WTC11 (cell line): ENCODE data around the gene DCP1A. TPM values are rescaled to one million over a fixed set of nuclear protein-coding genes. Genes with fewer than 3 reads are reported as not detected.

Source experiments
- ATAC-seq: fragments of 200-7000 bp; cut with Tn5 transposase; 2 replicates; pipeline ENCODE4 v1.10.0; 2021; ENCODE audit warnings: mild to moderate bottlenecking, moderate library complexity
- CTCF ChIA-PET: fragments of 300-600 bp; sonication (Branson Sonifier 250); formaldehyde crosslinking; loops from one replicate; lab custom pipeline; 2021; ENCODE audit warnings: antibody characterized with exemption; lab: Charles Lee
- POLR2A ChIA-PET: fragments of 350-600 bp; sonication (Branson Sonifier 250); formaldehyde crosslinking; loops from one replicate; lab custom pipeline; 2021; ENCODE audit warnings: antibody characterized with exemption; lab: Charles Lee
- DNase-seq: peaks from one replicate; pipeline ENCODE4 v3.0.0; 2021; ENCODE audit warnings: low spot score
- H3K27ac Mint-ChIP-seq: 2 replicates; pipeline ENCODE4 v1.8.0; 2021; ENCODE audit warnings: mixed read lengths
- H3K27me3 Mint-ChIP-seq: 2 replicates; pipeline ENCODE4 v1.8.0; 2021; ENCODE audit warnings: low read depth, mild to moderate bottlenecking, moderate library complexity, mixed read lengths
- H3K36me3 Mint-ChIP-seq: 2 replicates; pipeline ENCODE4 v1.8.0; 2021; ENCODE audit warnings: mixed read lengths
- H3K4me1 Mint-ChIP-seq: 2 replicates; pipeline ENCODE4 v1.8.0; 2022; ENCODE audit warnings: mixed read lengths
- H3K4me3 Mint-ChIP-seq: 2 replicates; pipeline ENCODE4 v1.8.0; 2021; ENCODE audit warnings: mild to moderate bottlenecking, moderate library complexity, mixed read lengths
- H3K9me3 Mint-ChIP-seq: 2 replicates; pipeline ENCODE4 v1.8.0; 2021; ENCODE audit warnings: mixed read lengths
- ATF2 ChIP-seq: sonication (generic); formaldehyde crosslinking; IDR thresholded peaks from 2 replicates; pipeline ENCODE4 v1.8.1; 2022; ENCODE audit warnings: low read depth, missing genetic modification reagents, borderline replicate concordance
- E2F4 ChIP-seq: sonication (generic); formaldehyde crosslinking; IDR thresholded peaks from 2 replicates; pipeline ENCODE4 v1.8.1; 2022; ENCODE audit warnings: low read depth, mild to moderate bottlenecking, moderate library complexity, missing genetic modification reagents, borderline replicate concordance
- E2F5 ChIP-seq: sonication (generic); formaldehyde crosslinking; IDR thresholded peaks from 2 replicates; pipeline ENCODE4 v1.8.1; 2022; ENCODE audit warnings: mild to moderate bottlenecking, moderate library complexity, missing genetic modification reagents
- EMX1 ChIP-seq: fragments of 250-450 bp; sonication (Bioruptor Pico); IDR thresholded peaks from 2 replicates; pipeline ENCODE4 v1.8.0; 2021; ENCODE audit warnings: mild to moderate bottlenecking
- FOXJ3 ChIP-seq: sonication (generic); formaldehyde crosslinking; IDR thresholded peaks from 2 replicates; pipeline ENCODE4 v1.9.0; 2021; ENCODE audit warnings: missing genetic modification reagents, mild to moderate bottlenecking, borderline replicate concordance
- FOXK1 ChIP-seq: sonication (generic); formaldehyde crosslinking; IDR thresholded peaks from 2 replicates; pipeline ENCODE4 v1.8.0; 2022; ENCODE audit warnings: mild to moderate bottlenecking, moderate library complexity, missing genetic modification reagents
- FOXP4 ChIP-seq: sonication (generic); formaldehyde crosslinking; IDR thresholded peaks from 2 replicates; pipeline ENCODE4 v1.8.0; 2022; ENCODE audit warnings: mild to moderate bottlenecking, missing genetic modification reagents
- KAT7 ChIP-seq: sonication (generic); formaldehyde crosslinking; IDR thresholded peaks from 2 replicates; pipeline ENCODE4 v1.8.1; 2023; ENCODE audit warnings: missing genetic modification reagents, mild to moderate bottlenecking, borderline replicate concordance
- PRDM15 ChIP-seq: sonication (generic); formaldehyde crosslinking; IDR thresholded peaks from 2 replicates; pipeline ENCODE4 v1.8.0; 2022; ENCODE audit warnings: missing genetic modification reagents
- PREB ChIP-seq: sonication (generic); formaldehyde crosslinking; IDR thresholded peaks from 2 replicates; pipeline ENCODE4 v1.8.1; 2022; ENCODE audit warnings: mild to moderate bottlenecking, missing genetic modification reagents, moderate library complexity, borderline replicate concordance
- ZBTB43 ChIP-seq: sonication (generic); formaldehyde crosslinking; IDR thresholded peaks from 2 replicates; pipeline ENCODE4 v1.8.1; 2023; ENCODE audit warnings: mild to moderate bottlenecking, missing genetic modification reagents
- ZNF121 ChIP-seq: sonication (generic); formaldehyde crosslinking; IDR thresholded peaks from 2 replicates; pipeline ENCODE4 v1.8.0; 2023; ENCODE audit warnings: missing genetic modification reagents
- ZNF138 ChIP-seq: sonication (generic); formaldehyde crosslinking; conservative IDR thresholded peaks from 2 replicates; pipeline ENCODE4 v1.8.1; 2022; ENCODE audit warnings: mild to moderate bottlenecking, moderate library complexity, missing genetic modification reagents
- ZNF425 ChIP-seq: fragments of 250-450 bp; sonication (Bioruptor Pico); conservative IDR thresholded peaks from 2 replicates; pipeline ENCODE4 v1.9.0; 2021; ENCODE audit warnings: mild to moderate bottlenecking
- ZNF512 ChIP-seq: sonication (generic); formaldehyde crosslinking; IDR thresholded peaks from 2 replicates; pipeline ENCODE4 v1.8.1; 2022; ENCODE audit warnings: missing genetic modification reagents, borderline replicate concordance
- ZSCAN18 ChIP-seq: fragments of 250-450 bp; sonication (Bioruptor Pico); IDR thresholded peaks from 2 replicates; pipeline ENCODE4 v2.1.2; 2022; ENCODE audit warnings: mild to moderate bottlenecking, moderate library complexity
- total RNA-seq: library from RNA; stranded (reverse); gene quantifications from 3 replicates; pipeline ENCODE4 v1.2.3, GENCODE V29; 2021

DCP1A gene
- total RNA-seq, 1 experiment from 2014 or later = 19.1 TPM

GRCh38 chr3:53243785-53244184, 103.6 kb downstream of the DCP1A start (continued):
- TF ChIP-seq ZNF425 (CRISPR knock-in tag) = no peak

- peaks cover 62% of the 10 kb centered on the region for H3K4me1 Mint-ChIP-seq
- CTCF ChIA-PET = interaction anchor here (0.9 to 1.5 kb wide), 6 partner anchors 9 to 27 kb away, joined by 3 to 5 read pairs (median 3); no protein-coding TSS in a partner anchor
- H3K36me3 Mint-ChIP-seq = peaks cover 52% of the 10 kb centered on the region
- DNase-seq = peak; percentile 39
- peak overlapping the region; percentile 89 for H3K27ac Mint-ChIP-seq
- no peak for TF ChIP-seq PRDM15 (CRISPR knock-in tag)
- TF ChIP-seq ZBTB43 (CRISPR knock-in tag) = no peak
- TF ChIP-seq FOXP4 = 0 out of 2 replicates have a peak, but pooled peaks have one; percentile 44
- no peak for TF ChIP-seq E2F5
- TF ChIP-seq ZNF121 (CRISPR knock-in tag) = no peak
- no peak for TF ChIP-seq ZSCAN18 (CRISPR knock-in tag)
- TF ChIP-seq FOXJ3 (CRISPR knock-in tag) = no peak
- TF ChIP-seq KAT7 (CRISPR knock-in tag) = no peak
- TF ChIP-seq PREB (CRISPR knock-in tag) = no peak
- no peak for TF ChIP-seq FOXK1 (CRISPR knock-in tag)
- TF ChIP-seq ATF2 = no peak
- 0 out of 2 replicates have a peak, but pooled peaks have one; percentile 30 for TF ChIP-seq ZNF138
- no peak for TF ChIP-seq EMX1 (CRISPR knock-in tag)
- TF ChIP-seq E2F4 (CRISPR knock-in tag) = no peak
- no peak for TF ChIP-seq ZNF512 (CRISPR knock-in tag)
- H3K9me3 Mint-ChIP-seq = no peaks in the 10 kb centered on the region
- peak overlapping the region; percentile 27 for H3K4me3 Mint-ChIP-seq
- H3K27me3 Mint-ChIP-seq = no peaks in the 10 kb centered on the region
- ATAC-seq = peak; percentile 56
- POLR2A ChIA-PET = interaction anchor here (1.3 kb wide), 2 partner anchors 9 to 12 kb away, joined by 4 read pairs; no protein-coding TSS in a partner anchor
Observed at GRCh38 chr3:53243165-53243564, 104.2 kb downstream of the DCP1A start.
